Endothelial cell of umbilical vein (primary cell): Measurements from ENCODE around the gene ZNF232. TPM values are rescaled to one million over a fixed set of nuclear protein-coding genes. Genes with fewer than 3 reads are reported as not detected.
"Not testable (repeated sequence)": the region's sequence is repeated elsewhere in the genome, so short reads cannot be mapped to it uniquely, and the experiment has no call there.

Experiments used
- BruUV-seq: library from RNA; stranded (reverse); fragments of 400-500 nt; replicated peaks from 2 replicates; lab custom pipeline; 2021; lab: Mats Ljungman, UMichigan
- CTCF ChIA-PET: fragments of 300-600, 350-600 bp; sonication (Branson Sonifier 250); formaldehyde crosslinking; loops from one replicate; lab custom pipeline; 2021; ENCODE audit warnings: antibody characterized with exemption, inconsistent platforms; lab: Charles Lee
- POLR2A ChIA-PET: fragments of 300-600, 350-600 bp; sonication (Branson Sonifier 250); formaldehyde crosslinking; loops from one replicate; lab custom pipeline; 2021; ENCODE audit warnings: antibody characterized with exemption, inconsistent platforms; lab: Charles Lee
- DNase-seq: peaks from one replicate; pipeline ENCODE4 v3.0.0-alpha.2; 2011; ENCODE audit warnings: low read depth, low spot score
- FAIRE-seq: peaks from 2 replicates; lab custom pipeline; 2011; peaks lifted over from hg19 to GRCh38; lab: Jason Lieb, UNC
- H2AFZ ChIP-seq: 2 replicates; pipeline ENCODE4 v1.6.0; 2012; ENCODE audit warnings: low read depth, low read length, control low read depth, inconsistent platforms
- H3K27ac ChIP-seq: 2 replicates; pipeline ENCODE4 v1.5.1; 2011; ENCODE audit warnings: low read depth, mild to moderate bottlenecking, control low read depth, low read length, moderate library complexity; ENCODE audit not compliant: insufficient read depth
- H3K27me3 ChIP-seq, 2 experiments: 2 replicates each; pipeline versions ENCODE4 v1.6.0 to v1.6.1; 2011; ENCODE audit warnings: low read length in 2 of 2, mixed read lengths in 1 of 2; ENCODE audit not compliant: control insufficient read depth in 2 of 2, insufficient read depth in 2 of 2
- H3K36me3 ChIP-seq, 2 experiments: 2 replicates in 1 of 2; 3 replicates in 1 of 2; pipeline ENCODE4 v1.5.1; 2011; ENCODE audit warnings: low read length in 2 of 2, mild to moderate bottlenecking in 1 of 2, moderate library complexity in 1 of 2; ENCODE audit not compliant: control insufficient read depth in 2 of 2, insufficient read depth in 2 of 2; ENCODE audit errors: extremely low read depth in 1 of 2
- H3K4me1 ChIP-seq: 3 replicates; pipeline ENCODE4 v1.5.1; 2011; ENCODE audit warnings: mild to moderate bottlenecking, low read length; ENCODE audit not compliant: control insufficient read depth, insufficient read depth; ENCODE audit errors: extremely low read depth
- H3K4me2 ChIP-seq: 2 replicates; pipeline ENCODE4 v1.6.1; 2011; ENCODE audit warnings: low read length, control low read depth, mixed read lengths; ENCODE audit not compliant: insufficient read depth
- H3K4me3 ChIP-seq, 3 experiments: fragments of 200-600 bp in 1 of 3; sonication (generic), shearing (Covaris generic) in 1 of 3; replicated peaks in 1 of 3; 2 replicates each; pipeline ENCODE4 v1.5.1; 2011 to 2016; ENCODE audit warnings: control low read depth in 3 of 3, low read length in 3 of 3, mild to moderate bottlenecking in 2 of 3, inconsistent platforms in 1 of 3, low read depth in 1 of 3, moderate library complexity in 1 of 3; ENCODE audit not compliant: insufficient read depth in 1 of 3
- H3K79me2 ChIP-seq: 2 replicates; pipeline ENCODE4 v1.6.0; 2012; ENCODE audit warnings: low read length, inconsistent platforms; ENCODE audit not compliant: control insufficient read depth, insufficient read depth
- H3K9ac ChIP-seq: replicated peaks from 2 replicates; pipeline ENCODE3; 2011; ENCODE audit warnings: low read length, control low read depth; ENCODE audit not compliant: insufficient read depth; ENCODE audit errors: extremely low read depth
- H3K9me1 ChIP-seq: replicated peaks from 3 replicates; pipeline ENCODE4 v1.6.0; 2011; ENCODE audit warnings: mild to moderate bottlenecking, low read length; ENCODE audit not compliant: control insufficient read depth, insufficient read depth; ENCODE audit errors: extremely low read depth
- H3K9me3 ChIP-seq: replicated peaks from 2 replicates; pipeline ENCODE4 v1.5.1; 2012; ENCODE audit warnings: low read length, inconsistent platforms; ENCODE audit not compliant: control insufficient read depth, insufficient read depth
- H4K20me1 ChIP-seq: replicated peaks from 2 replicates; pipeline ENCODE3; 2011; ENCODE audit warnings: mild to moderate bottlenecking, low read length; ENCODE audit not compliant: control insufficient read depth, insufficient read depth; ENCODE audit errors: extremely low read depth
- CTCF ChIP-seq, 2 donors: IDR thresholded peaks; 1 replicate in 1 of 2; 2 replicates in 1 of 2; pipeline ENCODE4 v1.5.1; 2011; ENCODE audit warnings: low read length in 2 of 2, mild to moderate bottlenecking in 2 of 2, moderate library complexity in 2 of 2, control low read depth in 1 of 2, inconsistent platforms in 1 of 2, low read depth in 1 of 2; ENCODE audit not compliant: insufficient read depth in 1 of 2; ENCODE audit errors: extremely low read depth in 1 of 2
- EZH2 ChIP-seq: IDR thresholded peaks from 2 replicates; pipeline ENCODE4 v1.6.1; 2012; ENCODE audit warnings: borderline replicate concordance, low read depth, mild to moderate bottlenecking, moderate library complexity, low read length, inconsistent platforms; ENCODE audit not compliant: severe bottlenecking
- FOS ChIP-seq: IDR thresholded peaks from 2 replicates; pipeline ENCODE4 v1.6.1; 2011; ENCODE audit warnings: mild to moderate bottlenecking, low read length, moderate library complexity, borderline replicate concordance; ENCODE audit not compliant: insufficient read depth
- GATA2 ChIP-seq: IDR thresholded peaks from 2 replicates; pipeline ENCODE4 v1.7.0; 2011; ENCODE audit warnings: low read depth, mild to moderate bottlenecking, moderate library complexity, mixed read lengths, low read length; ENCODE audit not compliant: insufficient read length, insufficient read depth
- JUN ChIP-seq: IDR thresholded peaks from 2 replicates; pipeline ENCODE4 v1.6.1; 2011; ENCODE audit warnings: borderline replicate concordance, low read depth; ENCODE audit not compliant: insufficient read length, insufficient read depth
- MAX ChIP-seq: IDR thresholded peaks from 2 replicates; pipeline ENCODE4 v1.6.1; 2011; ENCODE audit not compliant: insufficient read depth, insufficient read length
- POLR2A ChIP-seq: IDR thresholded peaks from 2 replicates; pipeline ENCODE4 v1.6.1; 2012; ENCODE audit warnings: low read depth, mild to moderate bottlenecking, control low read depth, low read length
- POLR2AphosphoS5 ChIP-seq: IDR thresholded peaks from 2 replicates; pipeline ENCODE4 v1.6.1; 2012; ENCODE audit warnings: low read depth, mild to moderate bottlenecking, control low read depth, low read length, moderate library complexity; ENCODE audit not compliant: insufficient read depth
- dilution Hi-C: fragments of 300-500 bp; cut with MboI; formaldehyde crosslinking; loops from one replicate; pipeline ENCODE4 v1.15.0; 2019; ENCODE audit warnings: low sequenced_read_pairs; ENCODE audit not compliant: extremely low pct_ligation_motif_present
- intact Hi-C: fragments of 100-400 bp; cut with micrococcal nuclease; formaldehyde crosslinking; loops from one replicate; pipeline ENCODE4 v1.10.0; 2022
- polyA plus RNA-seq, 4 experiments: library from polyadenylated mRNA; depleted of rRNA in 3 of 4; stranded (reverse) in 3 of 4; unstranded in 1 of 4; fragments of >200 nt; gene quantifications; 2 replicates each; pipeline versions ENCODE4 v1.2.1 to v1.2.3, GENCODE V29; 2011 to 2012; ENCODE audit warnings: missing spikeins in 1 of 4
- total RNA-seq: library from RNA; stranded (reverse); gene quantifications from 2 replicates; pipeline ENCODE4 v1.2.3, GENCODE V29; 2021

Gene ZNF232
- total and polyA plus RNA-seq, 2 donors (not counting 3 experiments of a cell fraction or from before 2014, with no cell fraction given) = 3.1 to 9.9 TPM

GRCh38 chr17:5121186-5121841 lies 9.6 kb upstream of the ZNF232 start:
- ChIA-PET POLR2A (no interaction called here), CTCF (no interaction called here)
- no peak for DNase-seq
- Histone ChIP-seq H3K9ac (no peak overlapping the region), H3K27ac (no peak overlapping the region), H4K20me1 (no peaks in the 10 kb centered on the region), H3K79me2 (no peaks in the 10 kb centered on the region), H3K4me1 (no peaks in the 10 kb centered on the region), H3K4me3 (no peak overlapping the region), H3K27me3 (peaks cover 34% of the 10 kb centered on the region in 2 experiments), H3K9me3 (no peaks in the 10 kb centered on the region), H3K4me2 (no peak overlapping the region), H3K36me3 (no peaks in the 10 kb centered on the region), H3K9me1 (no peaks in the 10 kb centered on the region), H2AFZ (no peak overlapping the region)
- intact Hi-C loops = no loop called here
- dilution Hi-C loops = no loop called here
- TF ChIP-seq POLR2AphosphoS5 = no peak
- no peak for TF ChIP-seq GATA2
- no peak for TF ChIP-seq FOS
- TF ChIP-seq MAX = no peak
- TF ChIP-seq JUN = no peak
- TF ChIP-seq EZH2 = no peak
- no peak for TF ChIP-seq POLR2A
- no peak for TF ChIP-seq CTCF (IDR thresholded peaks at IDR 0.05; ENCODE audit: extremely low read depth in 1 of 2, insufficient read depth in 1 of 2, low read depth in 1 of 2, low read length in 2 of 2)
- no TSS peak for BruUV-seq
- FAIRE-seq = no peak

- peaks cover 39 to 41% of the 10 kb centered on the region in 2 experiments for H3K27me3 ChIP-seq
- H3K9ac ChIP-seq, intact Hi-C loops, dilution Hi-C loops, H3K9me3 ChIP-seq, FAIRE-seq, BruUV-seq, H3K27ac ChIP-seq, H3K9me1 ChIP-seq, CTCF ChIA-PET, H2AFZ ChIP-seq, H3K36me3 ChIP-seq, H3K79me2 ChIP-seq, H4K20me1 ChIP-seq, H3K4me1 ChIP-seq, POLR2A ChIA-PET, H3K4me2 ChIP-seq, DNase-seq, H3K4me3 ChIP-seq: not testable (repeated sequence)
Observed at GRCh38 chr17:5120436-5121185, 8.9 kb upstream of the ZNF232 start.
